HG02938 (cell line): Measurements from ENCODE around the gene CSNK1G1.
"Not testable (repeated sequence)": the region's sequence is repeated elsewhere in the genome, so short reads cannot be mapped to it uniquely, and the experiment has no call there.

Source experiments
- ATAC-seq: cut with Tn5 transposase; IDR thresholded peaks from one replicate; pipeline ENCODE4 v1.9.1; 2021; ENCODE audit warnings: mild to moderate bottlenecking, moderate library complexity; ENCODE audit not compliant: unreplicated experiment

Gene CSNK1G1

DNA sequence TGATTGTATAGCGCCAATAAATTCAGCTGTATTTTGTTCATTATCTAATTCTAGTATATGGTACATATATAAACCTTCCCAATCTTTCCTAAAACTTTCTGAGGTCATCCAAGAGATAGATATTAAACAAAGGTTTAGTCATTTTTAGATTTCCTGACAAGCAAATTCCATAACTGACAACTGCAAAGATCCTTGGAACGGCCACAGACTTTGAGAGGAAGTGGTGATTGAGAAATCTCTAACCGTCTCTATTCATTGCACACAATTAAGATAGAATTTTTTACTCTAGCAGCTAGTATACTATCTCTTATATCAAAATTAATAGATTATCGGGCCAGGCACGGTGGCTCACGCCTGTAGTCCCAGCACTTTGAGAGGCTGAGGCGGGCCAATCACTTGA is 4.7 kb downstream of the CSNK1G1 start:
- no peak for ATAC-seq

DNA sequence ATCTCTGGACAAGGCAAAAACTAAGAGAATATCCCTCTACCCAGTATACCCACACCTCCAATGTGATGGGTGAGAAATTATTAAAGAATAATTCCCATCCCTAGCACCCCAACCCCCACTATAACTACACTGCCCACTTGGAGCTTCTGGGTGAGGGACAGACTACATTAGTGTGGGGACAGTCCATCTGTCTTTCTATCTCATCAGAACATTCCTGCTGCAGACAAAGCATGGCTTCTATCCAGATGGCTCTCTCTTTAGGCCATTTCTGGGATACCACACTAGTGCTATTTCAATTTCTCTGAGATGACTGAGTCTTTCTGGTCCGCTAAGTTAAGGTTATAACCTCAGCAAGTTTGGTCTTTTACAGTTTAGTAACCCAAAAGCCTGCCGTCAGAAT is 6.6 kb downstream of the CSNK1G1 start:
- no peak for ATAC-seq

DNA sequence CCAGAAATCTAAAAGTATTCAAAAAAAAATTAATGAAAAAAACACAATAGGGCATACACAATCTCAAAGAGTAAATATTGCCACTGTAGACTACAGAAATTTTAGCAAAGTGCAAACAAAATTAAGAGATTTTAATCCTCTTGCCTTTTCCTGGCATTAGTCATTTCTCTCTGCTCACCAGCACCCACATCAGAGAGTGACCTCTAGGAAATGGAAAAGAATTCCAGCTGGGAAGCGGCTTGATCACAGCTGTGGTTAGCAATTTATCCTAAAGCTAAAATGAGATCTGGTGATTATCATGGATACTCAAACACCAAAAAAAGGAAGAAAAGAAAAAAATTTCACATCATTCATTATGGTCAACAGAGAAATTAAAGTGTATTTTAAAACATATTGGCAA is 7.5 kb downstream of the CSNK1G1 start:
- ATAC-seq, result no peak

DNA sequence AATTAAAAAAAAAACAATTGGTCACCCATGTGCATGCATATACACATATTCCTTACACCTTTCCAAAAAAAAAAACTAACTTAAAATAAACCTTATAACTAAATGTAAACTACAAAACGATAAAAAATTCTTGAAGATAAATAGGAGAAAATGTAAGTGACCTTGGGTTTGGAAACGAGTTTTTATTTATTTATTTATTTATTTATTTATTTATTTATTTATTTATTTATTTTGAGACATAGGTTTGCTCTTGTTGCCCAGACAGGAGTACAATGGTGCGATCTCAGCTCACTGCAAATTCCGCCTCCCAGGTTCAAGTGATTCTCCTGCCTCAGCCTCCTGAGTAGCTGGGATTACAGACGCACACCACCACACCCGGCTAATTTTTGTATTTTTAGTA is 9.7 kb downstream of the CSNK1G1 start:
- not testable (repeated sequence) for ATAC-seq

DNA sequence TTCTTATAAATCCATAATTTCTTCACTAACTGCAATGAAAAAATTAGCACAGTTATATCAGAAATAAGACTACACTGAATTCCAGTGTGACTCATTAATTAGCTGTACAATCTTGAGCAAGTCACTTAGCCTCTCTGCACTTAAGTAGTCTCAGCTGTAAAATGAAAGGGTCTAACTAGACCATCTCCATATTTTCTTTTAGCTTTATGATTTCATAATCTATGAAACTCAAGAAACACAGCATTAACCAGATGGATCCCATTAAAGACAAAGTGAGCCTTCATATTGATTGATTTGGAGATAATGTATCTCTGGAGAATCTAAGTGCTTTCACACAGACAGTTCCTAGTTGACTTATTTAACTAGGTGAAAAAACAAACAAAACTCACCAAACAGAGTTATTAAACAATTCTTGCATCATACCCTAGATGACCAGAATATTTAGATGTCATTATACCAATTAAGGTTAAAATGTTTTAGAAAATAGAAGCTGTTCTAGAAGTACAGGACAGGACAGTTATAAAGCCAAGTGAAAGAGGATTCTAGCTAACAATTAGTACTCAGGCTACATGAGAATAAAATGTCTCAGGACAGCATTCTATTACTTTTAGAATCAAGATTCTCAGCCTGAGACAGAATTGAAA is 11.2 kb downstream of the CSNK1G1 start:
- no peak for ATAC-seq

DNA sequence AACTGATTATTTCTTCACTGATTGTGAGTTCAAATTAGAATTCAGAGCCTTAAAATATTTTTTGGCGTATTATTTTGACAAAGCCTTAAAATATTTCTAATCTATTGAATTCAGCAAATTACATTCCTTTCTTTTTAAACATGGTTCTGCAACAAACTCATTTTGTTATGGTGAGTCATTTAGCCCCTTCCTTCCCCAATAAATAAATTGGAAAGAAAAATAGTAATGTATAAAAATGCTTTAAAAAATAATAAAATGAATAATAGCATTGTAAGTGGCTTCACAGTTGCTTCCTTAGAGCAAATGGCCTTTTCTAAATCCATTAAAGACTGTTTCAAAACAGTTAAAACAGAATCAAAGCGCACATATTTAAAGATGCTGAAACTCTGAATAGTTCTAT is 12.1 kb downstream of the CSNK1G1 start:
- ATAC-seq, result no peak

DNA sequence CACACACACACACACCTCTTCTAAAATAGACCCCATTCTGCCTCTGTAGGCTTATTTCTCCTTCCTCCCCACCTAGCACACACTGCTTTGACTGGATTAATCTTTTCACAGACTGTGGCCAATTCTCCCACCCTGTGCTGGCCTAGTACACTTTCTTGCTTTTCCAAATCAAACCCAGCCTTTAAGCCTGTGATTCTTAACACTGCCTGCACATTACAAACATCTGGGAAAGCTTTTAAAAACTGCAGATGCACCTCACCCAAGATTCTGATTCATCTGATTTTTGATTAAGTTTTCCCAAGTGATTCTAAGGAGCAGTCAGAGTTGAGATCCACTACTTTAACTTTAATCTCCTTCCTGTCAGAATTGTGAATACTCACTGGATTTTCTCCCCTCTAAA is 12.8 kb downstream of the CSNK1G1 start:
- ATAC-seq, result no peak

DNA sequence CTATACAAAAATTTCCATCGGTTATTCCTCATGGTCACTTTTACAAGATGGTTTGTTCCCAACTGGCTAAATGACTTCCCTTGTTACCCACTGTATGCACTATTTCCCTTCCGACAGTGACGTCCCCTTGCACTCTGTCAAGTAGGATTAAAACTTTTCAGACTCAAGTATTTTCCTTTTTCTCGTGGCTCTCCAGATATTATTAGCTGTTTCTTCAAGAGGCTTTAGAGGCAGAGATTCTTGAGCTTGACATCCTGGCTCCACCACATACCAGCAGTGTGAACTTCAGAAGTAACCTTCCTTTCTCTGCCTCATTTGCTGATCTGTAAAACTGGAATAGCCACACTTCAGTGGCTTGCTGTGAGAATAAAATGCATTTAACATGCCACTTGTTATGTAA is 14.0 kb downstream of the CSNK1G1 start:
- no peak for ATAC-seq

DNA sequence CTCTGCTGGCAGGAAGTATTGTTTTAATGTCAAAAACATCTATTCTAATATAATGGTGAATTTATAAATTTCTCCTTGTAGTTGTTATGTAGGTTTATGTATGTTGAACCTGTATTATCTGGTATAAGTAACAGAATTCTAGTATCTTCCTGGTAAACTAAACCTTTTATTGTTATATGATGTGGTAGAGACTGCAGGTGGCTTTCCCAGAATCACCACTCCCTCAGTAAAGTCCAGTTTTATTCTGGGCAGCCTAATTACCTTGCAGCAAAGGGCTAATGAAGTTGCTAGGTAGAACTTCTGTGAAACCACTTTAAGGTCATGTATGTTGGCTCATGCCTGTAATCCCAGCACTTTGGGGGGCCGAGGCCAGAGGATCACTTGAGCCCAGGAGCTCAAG is 15.6 kb downstream of the CSNK1G1 start:
- ATAC-seq, result no peak

DNA sequence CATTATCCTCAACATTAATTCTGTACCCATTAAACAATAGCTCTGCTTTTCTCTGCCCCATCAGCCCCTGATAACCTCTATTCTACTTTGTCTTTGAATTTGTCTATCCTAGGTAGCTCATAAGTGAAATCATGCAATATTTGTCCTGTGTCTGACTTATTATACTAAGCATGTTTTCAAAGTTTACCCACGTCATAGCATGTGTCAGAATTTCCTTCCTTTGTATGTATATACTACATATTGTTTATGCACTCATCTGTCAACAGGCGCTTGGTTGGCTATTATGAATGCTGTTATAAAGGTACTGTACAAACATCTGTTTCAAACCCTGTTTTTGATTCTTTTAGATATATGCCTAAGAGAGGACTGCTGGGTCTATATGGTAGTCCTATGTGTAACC is 18.2 kb downstream of the CSNK1G1 start:
- ATAC-seq, result no peak

DNA sequence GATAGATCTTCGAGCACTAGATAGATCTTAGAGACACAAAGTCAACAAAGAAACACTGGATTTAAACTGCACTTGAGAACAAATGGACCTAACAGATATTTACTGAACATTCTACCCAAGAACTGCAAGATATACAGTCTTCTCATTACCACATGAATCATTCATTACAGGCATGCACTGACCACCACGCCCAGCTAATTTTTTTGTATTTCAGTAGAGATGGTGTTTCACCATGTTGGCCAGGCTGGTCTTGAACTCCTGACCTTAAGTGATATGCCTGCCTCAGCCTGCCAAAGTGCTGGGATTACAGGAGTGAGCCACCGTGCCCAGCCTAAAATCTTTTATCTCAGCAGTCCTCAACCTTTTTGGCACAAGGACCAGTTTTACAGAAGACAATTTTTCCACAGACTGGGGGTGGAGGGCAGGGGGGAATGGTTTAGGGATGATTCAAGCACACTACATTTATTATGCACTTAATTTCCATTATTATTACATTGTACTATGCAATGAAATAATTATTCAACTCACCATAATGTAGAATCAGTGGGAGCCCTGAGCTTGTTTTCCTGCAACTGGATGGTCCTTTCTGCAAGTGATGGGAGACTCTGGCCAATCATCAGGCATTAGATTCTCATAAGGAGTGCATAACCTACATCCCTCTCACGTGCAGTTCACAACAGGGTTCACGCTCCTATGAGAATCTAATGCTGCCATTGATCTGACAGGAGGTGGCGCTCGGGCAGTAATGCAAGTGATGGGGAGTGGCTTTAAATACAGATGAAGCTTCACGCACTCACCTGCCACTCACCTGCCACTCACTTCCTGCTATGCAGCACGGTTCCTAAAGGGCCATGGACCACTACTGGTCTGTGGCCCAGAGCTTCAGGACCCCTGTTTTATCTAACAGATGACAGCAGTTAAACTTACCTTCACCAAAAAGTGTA is 21.7 kb downstream of the CSNK1G1 start:
- ATAC-seq, result no peak

DNA sequence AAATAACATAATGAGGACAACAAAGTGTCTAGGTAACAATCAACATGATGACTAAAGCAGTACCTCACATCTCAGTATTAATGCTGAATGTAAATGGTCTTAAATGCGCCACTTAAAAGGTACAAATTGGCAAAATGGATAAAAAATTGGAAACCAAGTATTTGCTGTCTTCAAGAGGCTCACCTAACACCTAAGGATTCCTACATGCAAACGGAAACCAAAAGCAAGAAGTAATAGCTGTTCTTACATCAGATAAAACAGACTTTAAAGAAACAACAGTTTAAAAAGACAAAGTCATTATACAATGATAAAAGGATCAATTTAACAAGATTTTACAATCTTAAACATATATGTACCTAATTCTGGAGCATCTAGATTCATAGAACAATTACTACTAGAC is 22.5 kb downstream of the CSNK1G1 start:
- ATAC-seq, result no peak

DNA sequence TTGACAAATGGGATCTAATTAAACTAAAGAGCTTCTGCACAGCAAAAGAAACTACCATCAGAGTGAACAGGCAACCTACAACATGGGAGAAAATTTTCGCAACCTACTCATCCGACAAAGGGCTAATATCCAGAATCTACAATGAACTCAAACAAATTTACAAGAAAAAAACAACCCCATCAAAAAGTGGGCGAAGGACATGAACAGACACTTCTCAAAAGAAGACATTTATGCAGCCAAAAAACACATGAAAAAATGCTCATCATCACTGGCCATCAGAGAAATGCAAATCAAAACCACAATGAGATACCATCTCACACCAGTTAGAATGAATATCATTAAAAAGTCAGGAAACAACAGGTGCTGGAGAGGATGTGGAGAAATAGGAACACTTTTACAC is 24.3 kb downstream of the CSNK1G1 start:
- not testable (repeated sequence) for ATAC-seq

DNA sequence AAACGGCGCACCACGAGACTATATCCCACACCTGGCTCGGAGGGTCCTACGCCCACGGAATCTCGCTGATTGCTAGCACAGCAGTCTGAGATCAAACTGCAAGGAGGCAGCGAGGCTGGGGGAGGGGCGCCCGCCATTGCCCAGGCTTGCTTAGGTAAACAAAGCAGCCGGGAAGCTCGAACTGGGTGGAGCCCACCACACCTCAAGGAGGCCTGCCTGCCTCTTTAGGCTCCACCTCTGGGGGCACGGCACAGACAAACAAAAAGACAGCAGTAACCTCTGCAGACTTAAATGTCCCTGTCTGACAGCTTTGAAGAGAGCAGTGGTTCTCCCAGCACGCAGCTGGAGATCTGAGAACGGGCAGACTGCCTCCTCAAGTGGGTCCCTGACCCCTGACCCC is 29.0 kb downstream of the CSNK1G1 start:
- not testable (repeated sequence) for ATAC-seq

DNA sequence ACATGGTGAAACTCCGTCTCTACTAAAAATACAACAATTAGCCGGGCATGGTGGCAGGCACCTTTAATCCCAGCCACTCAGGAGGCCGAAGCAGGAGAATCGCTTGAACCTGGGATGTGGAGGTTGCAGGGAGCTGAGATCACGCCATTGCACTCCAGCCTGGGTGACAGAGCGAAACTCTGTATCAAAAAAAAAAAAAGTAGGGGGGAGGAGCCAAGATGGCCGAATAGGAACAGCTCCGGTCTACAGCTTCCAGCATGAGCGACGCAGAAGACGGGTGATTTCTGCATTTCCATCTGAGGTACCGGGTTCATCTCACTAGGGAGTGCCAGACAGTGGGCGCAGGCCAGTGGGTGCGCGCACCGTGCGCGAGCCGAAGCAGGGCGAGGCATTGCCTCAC is 29.5 kb downstream of the CSNK1G1 start:
- ATAC-seq, result not testable (repeated sequence)

DNA sequence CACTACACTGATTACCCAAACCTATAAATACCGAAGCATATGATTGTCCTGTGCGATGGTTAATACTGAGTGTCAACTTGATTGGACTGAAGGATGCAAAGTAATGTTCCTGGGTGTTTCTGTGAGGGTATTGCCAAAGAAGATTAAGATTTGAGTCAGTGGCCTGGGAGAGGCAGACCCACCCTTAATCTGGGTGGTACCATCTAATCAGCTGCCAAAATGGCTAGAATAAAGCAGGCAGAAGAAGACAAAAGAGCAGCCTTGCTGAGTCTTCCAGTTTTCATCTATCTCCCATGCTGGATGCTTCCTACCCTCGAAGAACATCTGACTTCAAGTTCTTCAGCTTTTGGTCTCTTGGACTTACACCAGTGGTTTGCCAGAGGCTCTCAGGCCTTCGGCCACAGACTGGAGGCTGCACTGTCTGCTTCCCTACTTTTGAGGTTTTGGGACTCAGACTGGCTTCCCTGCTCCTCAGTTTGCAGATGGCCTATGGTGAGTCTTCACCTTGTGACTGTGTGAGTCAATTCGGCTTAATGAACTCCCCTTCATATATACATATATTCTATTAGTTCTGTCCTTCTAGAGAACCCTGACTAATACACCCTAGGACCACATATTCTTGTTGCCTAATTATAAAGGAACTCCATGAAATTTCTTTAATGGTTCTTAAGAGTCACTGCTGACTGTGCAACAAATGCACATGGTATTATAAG is 31.7 kb downstream of the CSNK1G1 start:
- no peak for ATAC-seq

DNA sequence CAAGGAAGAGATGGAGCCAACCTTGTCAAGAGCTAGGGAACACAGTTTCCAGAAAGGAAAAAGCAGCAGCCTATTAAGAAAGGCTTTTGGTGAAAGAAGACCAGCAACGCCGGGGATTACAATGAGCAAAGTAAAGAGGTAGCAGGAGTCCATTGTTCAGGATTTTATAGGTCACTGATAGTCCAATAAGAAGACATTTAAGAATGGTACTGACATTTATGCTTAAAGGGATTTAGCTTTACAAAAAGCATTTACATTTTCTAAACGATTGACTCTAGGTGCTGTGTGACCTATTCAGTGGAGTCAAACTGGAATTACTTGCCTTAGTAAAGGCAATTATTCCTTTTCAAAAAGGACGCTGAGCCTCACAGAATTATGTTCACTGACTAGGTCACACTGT is 40.8 kb downstream of the CSNK1G1 start:
- ATAC-seq, result no peak

DNA sequence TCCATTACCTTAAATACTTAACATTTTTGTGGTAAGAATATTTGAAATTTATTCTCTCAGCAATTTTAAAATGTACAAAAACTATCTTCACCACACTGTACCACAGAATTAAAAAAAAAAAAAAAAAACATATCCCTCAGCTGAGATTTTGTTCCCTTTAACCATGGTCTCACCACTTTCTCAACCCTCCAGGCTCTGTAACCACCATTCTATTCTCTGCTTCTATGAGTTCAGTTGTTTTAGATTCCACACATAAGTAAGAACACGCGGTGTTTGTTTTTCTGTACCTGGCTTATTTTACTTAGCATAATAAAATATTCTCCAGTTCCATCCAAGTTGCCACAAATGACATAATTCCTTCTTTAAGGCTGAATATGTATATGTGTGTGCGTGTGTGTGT is 41.5 kb downstream of the CSNK1G1 start:
- no peak for ATAC-seq

DNA sequence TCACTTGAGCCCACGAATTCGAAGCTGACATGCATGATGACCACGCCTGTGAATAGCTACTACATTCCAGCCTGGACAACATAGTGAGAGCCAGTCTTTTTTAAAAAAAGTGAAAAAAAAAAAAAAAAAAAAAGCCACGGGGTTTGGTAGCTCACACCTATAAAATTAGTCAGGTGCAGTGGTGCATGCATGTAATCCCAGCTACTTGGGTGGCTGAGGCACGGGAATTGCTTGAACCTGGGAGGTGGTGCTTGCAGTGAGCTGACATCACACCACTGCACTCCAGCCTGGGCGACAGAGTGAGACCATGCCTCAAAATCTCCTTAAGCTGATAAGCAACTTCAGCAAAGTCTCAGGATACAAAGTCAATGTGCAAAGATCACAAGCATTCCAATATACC is 44.4 kb downstream of the CSNK1G1 start:
- no peak for ATAC-seq

DNA sequence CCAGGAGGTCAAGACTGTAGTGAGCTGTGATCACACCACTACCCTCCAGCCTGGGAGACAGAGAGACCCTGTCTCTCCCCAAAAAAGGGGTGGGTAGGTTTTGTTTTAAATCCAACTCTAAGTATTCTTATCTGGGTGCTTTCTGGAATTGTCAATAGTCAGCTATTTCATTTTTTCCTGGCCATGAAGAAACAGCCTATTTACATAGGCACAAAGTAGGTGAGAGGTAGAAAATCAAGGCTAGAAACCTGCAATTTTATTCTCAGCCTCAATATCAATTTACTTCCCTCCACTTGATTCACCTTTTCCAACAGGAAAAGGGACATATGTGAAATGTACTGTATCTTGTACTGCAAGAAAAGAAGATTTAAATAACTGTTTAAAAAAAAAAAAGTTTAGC is 45.9 kb downstream of the CSNK1G1 start:
- no peak for ATAC-seq

DNA sequence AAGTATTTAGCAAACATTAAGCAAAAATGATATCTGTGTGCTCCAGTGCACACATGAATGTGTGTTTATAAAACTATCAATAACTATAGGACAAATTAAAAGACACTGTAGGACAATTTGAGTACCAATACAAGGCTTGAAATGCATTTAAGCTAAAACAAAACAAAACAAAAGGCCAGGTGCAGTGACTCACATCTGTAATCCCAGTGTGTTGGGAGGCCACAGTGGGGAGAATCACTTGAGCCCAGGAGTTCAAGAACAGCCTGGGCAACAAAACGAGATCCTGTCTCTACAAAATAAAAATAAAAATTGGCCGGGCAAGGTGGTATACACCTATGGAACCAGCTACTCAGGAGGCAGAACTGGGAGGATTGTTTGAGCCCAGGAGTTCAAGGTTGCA is 50.7 kb downstream of the CSNK1G1 start:
- ATAC-seq, result no peak

DNA sequence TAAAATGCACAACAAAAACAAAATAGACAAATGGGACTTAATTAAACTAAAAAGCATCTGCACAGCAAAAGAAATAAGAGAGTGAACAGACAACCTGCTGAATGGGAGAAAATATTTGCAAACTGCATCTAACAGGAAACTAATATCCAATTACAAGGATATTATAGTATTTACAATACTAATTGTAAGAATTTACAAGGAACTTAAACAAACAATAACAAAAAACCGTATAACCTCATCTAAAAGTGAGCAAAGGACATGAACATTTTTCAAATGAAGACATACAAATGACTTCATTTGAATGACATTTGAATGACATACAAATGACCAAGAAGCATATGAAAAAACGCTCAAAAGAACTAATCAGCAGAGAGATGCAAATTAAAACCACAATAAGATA is 66.4 kb downstream of the CSNK1G1 start:
- no peak for ATAC-seq
